Uterus (tissue), 4 donors: ENCODE data around the gene TIMM10. TPM values are rescaled to one million over a fixed set of nuclear protein-coding genes. Genes with fewer than 3 reads are reported as not detected.
A peak's percentile ranks its signal among the peaks of the same experiment; 100 is the strongest.

ENCODE experiments used
- DNase-seq, 2 donors: peaks; one replicate each; pipeline ENCODE4 v3.0.0-alpha.2; 2019 to 2020
- H3K27ac ChIP-seq, 2 donors: fragments of 200-600 bp; sonication (generic); 1 replicate in 1 of 2; 2 replicates in 1 of 2; pipeline ENCODE4 v1.5.1; 2016 to 2018
- H3K27me3 ChIP-seq, 2 donors: fragments of 200-600 bp; sonication (generic); one replicate each; pipeline ENCODE4 v1.5.1; 2018 to 2019; ENCODE audit warnings: control low read depth in 1 of 2
- H3K36me3 ChIP-seq, 2 donors: fragments of 200-600 bp; sonication (generic); one replicate each; pipeline ENCODE4 v1.5.1; 2019; ENCODE audit warnings: control low read depth in 1 of 2
- H3K4me1 ChIP-seq, 2 donors: fragments of 200-600 bp; sonication (generic); one replicate each; pipeline ENCODE4 v1.5.1; 2018 to 2019; ENCODE audit warnings: control low read depth in 1 of 2
- H3K4me3 ChIP-seq, 2 donors: fragments of 200-600 bp; sonication (generic); 1 replicate in 1 of 2; 2 replicates in 1 of 2; pipeline ENCODE4 v1.5.1; 2018 to 2019; ENCODE audit warnings: mild to moderate bottlenecking in 1 of 2
- H3K9me3 ChIP-seq, 2 donors: fragments of 200-600 bp; sonication (generic); one replicate each; pipeline ENCODE4 v1.5.1; 2019; ENCODE audit warnings: control low read depth in 1 of 2
- POLR2A ChIP-seq, 2 donors: fragments of 450-650 bp; IDR thresholded peaks; one replicate each; pipeline ENCODE4 v1.6.1; 2016; ENCODE audit warnings: antibody characterized with exemption in 2 of 2, mild to moderate bottlenecking in 1 of 2, moderate library complexity in 1 of 2
- intact Hi-C: fragments of 100-400 bp; cut with DNase I; formaldehyde crosslinking; loops from one replicate; pipeline ENCODE4 v1.15.1; 2023; ENCODE audit warnings: low total_unique reads
- total RNA-seq, 4 donors: library from RNA; depleted of rRNA in 3 of 4; stranded (reverse); fragments of >200 nt in 3 of 4; gene quantifications; one replicate each; pipeline versions ENCODE4 v1.1.0 to v1.2.4, GENCODE V29; 2014 to 2023
- TF ChIP-seq, protein P1 (sequence below), 4 experiments: fragments of 200-600 bp in 2 of 4; fragments of 450-650 bp in 2 of 4; sonication (generic) in 2 of 4; IDR thresholded peaks; one replicate each; pipeline ENCODE4 v1.5.1; 2016 to 2019; ENCODE audit warnings: antibody characterized with exemption in 4 of 4, mild to moderate bottlenecking in 2 of 4, moderate library complexity in 1 of 4
- donor health status: DM: yes; HTN: yes; CAD: no.

The TIMM10 gene
- total RNA-seq, 4 donors from 2014 or later, result 7.7 to 47.4 (median 19.6) TPM

DNA sequence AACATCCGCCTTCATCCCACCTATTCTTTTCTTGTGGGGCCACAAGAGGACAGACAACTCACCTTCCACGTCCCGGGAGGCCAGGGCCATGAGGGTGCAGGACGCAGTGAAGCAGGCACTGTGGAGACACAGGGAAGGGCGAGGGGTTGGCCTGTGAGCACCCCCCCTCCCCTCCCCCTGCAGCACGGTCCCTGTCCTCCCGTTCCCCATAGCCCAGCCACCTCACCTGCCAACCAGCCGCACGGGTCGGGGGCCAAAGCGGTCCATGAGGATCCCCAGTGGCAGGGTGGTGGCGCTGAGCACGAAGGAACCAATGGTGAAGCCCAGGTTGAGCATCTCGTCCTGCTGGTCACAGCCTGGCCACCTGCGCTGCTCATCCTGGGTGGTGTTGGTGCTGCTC is 29.6 kb downstream of the TIMM10 start:
- no peaks in the 10 kb centered on the region for H3K27me3 ChIP-seq
- peaks cover 0 to 16% of the 10 kb centered on the region in 2 donors for H3K4me1 ChIP-seq
- H3K9me3 ChIP-seq, result no peaks in the 10 kb centered on the region
- intact Hi-C loops, result no loop called here
- TF ChIP-seq POLR2A (IDR thresholded peaks at IDR 0.05), result no peak
- TF ChIP-seq, protein P1, sequence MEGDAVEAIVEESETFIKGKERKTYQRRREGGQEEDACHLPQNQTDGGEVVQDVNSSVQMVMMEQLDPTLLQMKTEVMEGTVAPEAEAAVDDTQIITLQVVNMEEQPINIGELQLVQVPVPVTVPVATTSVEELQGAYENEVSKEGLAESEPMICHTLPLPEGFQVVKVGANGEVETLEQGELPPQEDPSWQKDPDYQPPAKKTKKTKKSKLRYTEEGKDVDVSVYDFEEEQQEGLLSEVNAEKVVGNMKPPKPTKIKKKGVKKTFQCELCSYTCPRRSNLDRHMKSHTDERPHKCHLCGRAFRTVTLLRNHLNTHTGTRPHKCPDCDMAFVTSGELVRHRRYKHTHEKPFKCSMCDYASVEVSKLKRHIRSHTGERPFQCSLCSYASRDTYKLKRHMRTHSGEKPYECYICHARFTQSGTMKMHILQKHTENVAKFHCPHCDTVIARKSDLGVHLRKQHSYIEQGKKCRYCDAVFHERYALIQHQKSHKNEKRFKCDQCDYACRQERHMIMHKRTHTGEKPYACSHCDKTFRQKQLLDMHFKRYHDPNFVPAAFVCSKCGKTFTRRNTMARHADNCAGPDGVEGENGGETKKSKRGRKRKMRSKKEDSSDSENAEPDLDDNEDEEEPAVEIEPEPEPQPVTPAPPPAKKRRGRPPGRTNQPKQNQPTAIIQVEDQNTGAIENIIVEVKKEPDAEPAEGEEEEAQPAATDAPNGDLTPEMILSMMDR (IDR thresholded peaks at IDR 0.05), result no peak
- peak overlapping the region; percentile 11 to 79 for H3K27ac ChIP-seq
- no peak overlapping the region for H3K4me3 ChIP-seq
- no peak for DNase-seq
- H3K36me3 ChIP-seq, result no peaks in the 10 kb centered on the region

DNA sequence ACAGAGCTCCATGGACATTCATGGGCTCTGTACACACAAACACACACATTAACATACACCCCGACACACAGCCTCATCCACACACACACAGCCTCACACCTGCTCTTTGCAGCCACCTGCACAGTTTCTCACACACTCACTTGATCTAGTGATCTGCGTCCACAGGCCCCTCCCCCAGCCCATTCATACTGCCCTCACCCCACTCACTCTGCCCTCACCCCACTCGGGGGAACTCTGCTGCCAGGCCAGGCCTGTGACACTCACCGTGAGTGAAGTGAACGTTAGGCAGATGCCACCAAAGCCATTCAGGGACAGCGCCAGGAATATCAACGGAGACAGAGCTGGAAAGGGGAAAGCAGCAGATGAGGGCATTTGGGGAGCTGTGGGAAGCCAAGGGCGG is 30.0 kb downstream of the TIMM10 start:
- intact Hi-C loops, result no loop called here
- TF ChIP-seq, protein P1 (IDR thresholded peaks at IDR 0.05), result no peak
- TF ChIP-seq POLR2A (IDR thresholded peaks at IDR 0.05), result no peak

DNA sequence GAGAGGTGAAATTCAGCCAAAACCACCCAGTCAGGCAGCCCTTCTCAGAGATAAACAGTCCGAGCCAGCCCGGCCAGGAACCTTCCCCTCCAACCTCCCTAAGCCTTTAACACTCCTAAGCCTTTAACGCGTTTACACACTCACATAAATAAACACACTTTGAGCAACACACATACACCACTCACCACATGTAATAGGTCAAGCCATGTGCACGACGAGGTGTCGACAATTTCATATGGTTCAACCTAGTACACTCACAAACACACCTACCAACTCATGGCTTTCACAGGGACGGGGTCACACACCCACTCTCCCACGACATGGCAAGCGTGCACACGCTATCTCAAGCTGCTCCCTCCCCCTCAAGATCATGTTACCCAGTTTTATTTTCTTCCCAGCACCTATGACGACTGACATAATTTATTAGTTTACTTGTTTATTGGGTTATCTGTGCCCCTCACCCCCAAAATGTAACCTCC is 30.5 kb downstream of the TIMM10 start:
- H3K36me3 ChIP-seq, result no peaks in the 10 kb centered on the region
- TF ChIP-seq, protein P1 (IDR thresholded peaks at IDR 0.05), result no peak
- no peak for TF ChIP-seq POLR2A (IDR thresholded peaks at IDR 0.05)
- intact Hi-C loops, result no loop called here
- H3K4me3 ChIP-seq, result peak overlapping the region; percentile 10 to 27
- DNase-seq, result no peak
- H3K4me1 ChIP-seq, result peaks cover 0 to 16% of the 10 kb centered on the region in 2 donors
- peak overlapping the region; percentile 79 to 88 for H3K27ac ChIP-seq
- H3K27me3 ChIP-seq, result no peaks in the 10 kb centered on the region
- no peaks in the 10 kb centered on the region for H3K9me3 ChIP-seq

More for the DNA sequence above, 30.0 kb downstream of the TIMM10 start:
- no peaks in the 10 kb centered on the region for H3K9me3 ChIP-seq
- no peaks in the 10 kb centered on the region for H3K27me3 ChIP-seq
- DNase-seq, result no peak
- H3K27ac ChIP-seq, result peak overlapping the region; percentile 79 to 88
- H3K4me3 ChIP-seq, result no peak overlapping the region
- H3K36me3 ChIP-seq, result no peaks in the 10 kb centered on the region
- peaks cover 0 to 16% of the 10 kb centered on the region in 2 donors for H3K4me1 ChIP-seq

DNA sequence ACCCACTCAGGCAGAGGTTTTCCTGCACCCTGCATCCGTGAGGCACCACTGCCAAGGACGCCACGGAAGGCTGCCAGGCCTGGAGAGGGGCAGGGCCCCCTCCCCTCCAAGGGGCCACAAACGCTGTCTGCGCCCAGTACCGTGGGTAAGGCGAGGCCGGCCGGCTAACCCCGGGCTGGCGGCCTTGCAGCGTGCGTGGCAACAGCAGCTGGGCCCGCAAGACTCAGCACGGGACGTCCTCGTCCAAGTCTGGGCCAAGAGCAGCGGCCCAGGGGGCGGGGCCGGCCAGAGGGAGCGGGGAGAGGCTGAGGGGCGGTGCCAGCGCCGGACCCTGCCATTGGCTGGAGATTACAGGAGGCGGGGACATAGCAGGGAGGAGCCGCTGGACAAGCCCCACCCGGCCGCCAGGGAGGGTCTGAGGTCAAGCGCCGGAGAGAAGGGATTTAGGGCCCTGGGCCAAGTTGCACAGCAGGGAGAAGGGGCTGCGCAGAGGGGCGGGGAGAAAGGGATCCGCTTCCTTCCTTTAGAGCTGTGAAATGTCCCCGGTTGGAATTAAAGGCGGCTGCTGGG is 31.1 kb downstream of the TIMM10 start:
- DNase-seq, result peak; percentile 98
- Histone ChIP-seq H3K27ac (peak overlapping the region; percentile 79 to 88), H3K4me3 (peak overlapping the region; percentile 21 to 27), H3K27me3 (no peaks in the 10 kb centered on the region), H3K9me3 (no peaks in the 10 kb centered on the region), H3K4me1 (peaks cover 0 to 16% of the 10 kb centered on the region in 2 donors), H3K36me3 (no peaks in the 10 kb centered on the region)
- intact Hi-C loops, result no loop called here
- TF ChIP-seq POLR2A (IDR thresholded peaks at IDR 0.05), result peak; percentile 45 to 50
- TF ChIP-seq, protein P1 (IDR thresholded peaks at IDR 0.05), result peak in 1 of 4 experiments; percentile 17

DNA sequence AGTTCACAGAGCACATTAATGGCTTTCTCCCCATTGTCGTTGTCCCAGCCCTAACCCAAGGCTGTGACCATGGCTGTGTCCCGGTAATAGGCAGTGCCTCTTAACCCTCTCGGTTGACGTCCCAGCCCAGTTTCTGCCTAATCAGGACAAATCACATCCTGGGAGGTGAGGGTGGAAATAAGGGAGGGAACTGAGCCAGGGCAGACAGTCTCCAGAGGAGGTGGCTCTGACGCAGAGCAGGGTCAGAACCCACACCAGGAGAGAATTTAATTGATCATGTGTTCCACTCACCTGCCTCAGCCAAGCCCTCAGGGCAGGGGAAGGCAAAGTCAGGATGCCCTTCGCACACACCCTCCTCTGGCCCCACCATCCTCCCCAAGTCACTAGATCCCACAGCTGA is 32.0 kb downstream of the TIMM10 start:
- H3K4me3 ChIP-seq, result no peak overlapping the region
- no peaks in the 10 kb centered on the region for H3K36me3 ChIP-seq
- TF ChIP-seq, protein P1 (IDR thresholded peaks at IDR 0.05), result no peak
- no peak for TF ChIP-seq POLR2A (IDR thresholded peaks at IDR 0.05)
- peaks cover 0 to 16% of the 10 kb centered on the region in 2 donors for H3K4me1 ChIP-seq
- no peaks in the 10 kb centered on the region for H3K27me3 ChIP-seq
- no peak for DNase-seq
- H3K9me3 ChIP-seq, result no peaks in the 10 kb centered on the region
- intact Hi-C loops, result no loop called here
- H3K27ac ChIP-seq, result peak overlapping the region; percentile 79 to 88
